Fibroblast of skin of left quadriceps (primary cell): ENCODE measurements around the gene LARP1.
"Not testable (repeated sequence)": the region's sequence is repeated elsewhere in the genome, so short reads cannot be mapped to it uniquely, and the experiment has no call there.

Experiments used
- DNase-seq, 2 experiments: peaks; one replicate each; pipeline ENCODE4 v3.0.0-alpha.2; 2013; ENCODE audit warnings: low read depth in 2 of 2

LARP1 gene

DNA sequence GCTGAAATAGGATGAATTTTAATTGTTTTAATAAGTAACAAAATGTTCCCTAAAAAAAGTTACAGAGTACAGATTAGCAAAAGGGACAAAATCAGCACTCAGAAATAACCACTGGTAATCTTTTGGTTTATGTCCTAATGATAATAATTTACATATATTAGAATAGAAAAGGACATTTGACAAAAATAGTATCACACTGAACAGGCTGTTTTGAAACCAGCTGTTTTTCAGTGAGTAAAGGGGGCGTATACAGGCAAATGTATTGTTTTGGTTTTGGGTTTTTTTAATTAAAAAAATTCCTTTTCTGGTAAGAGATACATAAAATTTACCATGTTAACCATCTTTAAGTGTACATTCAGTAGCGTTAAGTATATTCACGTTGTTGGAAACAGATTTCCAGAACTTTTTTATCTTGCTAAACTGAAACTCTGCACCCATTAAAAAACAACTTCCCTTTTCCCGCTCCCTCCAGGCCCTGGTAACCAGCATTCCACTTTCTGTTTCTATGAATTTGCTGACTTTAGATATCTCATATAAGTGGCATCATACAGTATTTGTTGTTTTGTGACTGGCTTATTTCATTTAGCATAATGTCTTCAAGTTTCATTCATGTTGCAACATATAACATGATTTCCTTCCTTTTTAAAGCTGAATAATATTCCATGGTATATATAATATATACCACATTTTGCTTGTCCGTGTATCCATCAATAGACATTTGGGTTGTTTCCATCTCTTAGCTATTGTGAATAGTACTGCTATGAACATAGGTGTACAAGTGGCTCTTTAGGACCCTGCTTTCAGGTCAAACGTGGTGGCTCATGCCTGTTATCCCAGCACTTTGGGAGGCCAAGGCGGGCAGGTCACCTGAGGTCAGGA lies 20.6 kb upstream of the LARP1 start:
- DNase-seq, result no peak

DNA sequence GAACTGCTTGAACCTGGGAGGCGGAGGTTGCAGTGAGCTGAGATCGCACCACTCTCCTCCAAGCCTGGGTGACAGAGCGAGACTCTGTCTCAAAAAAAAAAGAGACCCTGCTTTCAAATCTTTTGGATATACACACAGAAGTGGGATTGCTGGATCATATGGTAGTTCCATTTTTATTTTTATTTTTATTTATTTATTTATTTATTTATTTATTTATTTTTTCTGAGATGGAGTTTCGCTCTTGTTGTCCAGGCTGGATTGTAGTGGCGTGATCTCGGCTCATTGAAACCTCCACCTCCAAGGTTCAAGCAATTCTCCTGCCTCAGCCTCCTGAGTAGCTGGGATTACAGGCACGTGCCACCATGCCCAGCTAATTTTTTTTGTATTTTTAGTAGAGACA lies 19.8 kb upstream of the LARP1 start:
- not testable (repeated sequence) for DNase-seq

DNA sequence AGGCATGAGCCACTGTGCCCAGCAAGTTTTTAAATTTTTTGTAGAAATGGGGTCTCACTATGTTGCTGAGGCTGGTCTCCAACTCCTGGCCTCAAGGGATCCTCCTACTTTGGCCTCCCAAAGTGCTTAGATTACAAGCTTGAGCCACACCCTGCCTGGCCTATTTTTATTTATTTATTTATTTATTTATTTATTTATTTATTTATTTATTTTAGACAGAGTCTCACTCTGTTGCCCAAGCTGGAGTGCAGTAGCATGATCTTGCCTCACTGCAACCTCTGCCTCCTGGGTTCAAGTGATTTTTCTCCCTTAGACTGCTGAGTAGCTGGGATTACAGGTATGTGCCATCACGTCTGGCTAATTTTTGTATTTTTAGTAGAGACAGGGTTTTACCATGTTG lies 18.8 kb upstream of the LARP1 start:
- not testable (repeated sequence) for DNase-seq

DNA sequence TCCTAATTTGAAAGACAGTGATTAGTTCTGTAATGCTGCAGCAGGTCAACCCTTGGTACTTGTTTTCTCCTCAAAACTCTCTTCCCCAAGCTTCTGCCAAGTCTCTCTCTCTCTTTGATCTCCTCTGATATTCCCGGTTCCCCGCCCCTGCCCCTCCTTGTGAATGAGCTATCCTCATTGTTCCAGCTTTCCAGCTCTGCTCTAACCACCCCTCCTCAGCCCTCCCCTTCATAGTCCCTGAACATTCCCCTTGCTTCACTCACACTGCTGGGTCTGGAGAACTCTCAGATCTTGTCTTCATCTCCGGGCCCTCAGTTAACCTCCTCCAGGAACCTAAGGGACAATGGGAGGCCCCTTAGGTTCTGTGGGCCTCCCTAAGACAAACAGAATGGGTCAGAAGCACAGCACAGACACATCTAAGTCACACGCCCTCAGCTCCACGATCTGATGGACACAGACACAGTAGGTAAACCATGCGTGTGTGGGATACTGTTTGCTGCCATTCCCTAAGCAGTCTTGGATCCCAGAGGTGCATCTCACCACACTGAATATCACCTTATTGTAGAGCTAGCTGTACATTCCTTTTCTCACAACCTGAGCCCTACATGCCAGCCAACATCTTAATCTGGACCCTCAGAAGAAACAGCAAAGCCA lies 17.4 kb upstream of the LARP1 start:
- DNase-seq, result no peak

DNA sequence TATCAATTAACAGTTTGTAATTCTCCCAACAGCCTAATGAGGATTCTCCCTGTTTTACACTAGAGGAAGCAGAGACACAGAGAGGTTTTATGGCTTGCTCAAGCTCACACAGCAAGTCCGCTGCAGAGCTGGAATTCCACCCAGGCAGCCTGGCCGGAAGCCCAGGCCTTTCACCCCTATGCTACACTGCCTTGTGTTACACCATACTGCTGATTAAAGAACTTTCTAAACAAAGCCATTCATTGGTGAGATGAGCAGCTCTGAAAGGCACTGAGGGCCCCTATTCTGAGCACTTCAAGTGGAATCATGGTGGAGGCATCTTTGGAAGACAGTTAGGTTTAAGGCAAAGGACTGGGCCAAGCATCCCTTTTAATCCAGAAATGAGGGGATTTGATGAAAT lies 14.7 kb upstream of the LARP1 start:
- no peak for DNase-seq

DNA sequence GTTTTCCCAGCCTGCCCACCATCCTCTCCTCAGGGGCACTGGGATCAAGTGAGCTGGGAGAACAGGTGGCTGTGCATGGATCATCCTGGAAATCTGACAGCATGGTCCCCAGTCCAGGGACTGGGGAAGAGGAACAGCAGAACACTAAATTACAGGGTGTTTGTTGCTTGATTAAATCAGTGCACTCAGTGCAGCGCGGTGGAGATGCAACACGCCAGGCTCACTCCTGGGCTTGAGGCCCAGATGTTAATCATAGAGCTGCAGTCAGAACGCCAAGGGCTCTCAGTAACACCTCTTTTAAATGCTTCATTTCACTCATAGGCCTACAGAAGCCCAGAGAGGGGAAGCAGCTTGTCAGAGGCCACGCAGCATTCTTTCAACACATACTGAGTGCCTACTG lies 14.2 kb upstream of the LARP1 start:
- DNase-seq, result no peak

DNA sequence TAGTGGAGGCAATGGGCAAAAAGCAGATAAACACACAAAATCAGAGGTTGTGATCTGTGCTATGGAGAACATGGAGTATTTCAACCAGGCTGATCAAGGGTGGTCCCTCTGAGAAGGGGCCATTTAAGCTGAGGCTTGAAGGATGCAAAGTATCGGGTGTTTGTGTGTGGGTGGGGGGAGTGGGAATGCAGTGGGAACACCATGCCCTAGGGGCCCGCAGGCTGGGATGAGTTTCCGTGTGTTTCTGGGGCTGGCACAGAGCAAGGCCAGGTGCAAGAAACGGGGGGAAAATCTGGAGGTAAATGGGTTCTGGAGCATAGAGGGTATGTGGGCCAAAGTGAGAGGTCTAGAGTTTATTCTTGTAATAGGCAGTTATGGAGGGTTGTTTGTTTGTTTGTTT lies 13.8 kb upstream of the LARP1 start:
- no peak for DNase-seq

DNA sequence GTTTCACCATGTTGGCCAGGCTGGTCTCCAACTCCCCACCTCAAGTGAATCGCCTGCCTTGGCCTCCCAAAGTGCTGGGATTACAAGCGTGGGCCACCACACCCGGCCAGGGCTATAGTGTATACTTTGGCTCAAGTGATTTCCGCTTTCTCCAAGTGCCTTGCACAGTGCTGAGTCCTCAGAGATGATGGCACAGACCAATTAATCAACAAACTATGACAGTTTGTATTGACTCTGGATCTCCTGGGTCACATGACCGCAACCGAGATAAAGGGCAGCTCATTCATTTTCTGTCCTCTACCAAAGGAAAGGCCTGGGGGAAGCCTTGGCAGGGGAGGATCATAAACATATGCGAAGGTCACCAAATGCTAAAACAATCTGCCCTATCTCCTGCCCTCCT lies 11.4 kb upstream of the LARP1 start:
- no peak for DNase-seq

DNA sequence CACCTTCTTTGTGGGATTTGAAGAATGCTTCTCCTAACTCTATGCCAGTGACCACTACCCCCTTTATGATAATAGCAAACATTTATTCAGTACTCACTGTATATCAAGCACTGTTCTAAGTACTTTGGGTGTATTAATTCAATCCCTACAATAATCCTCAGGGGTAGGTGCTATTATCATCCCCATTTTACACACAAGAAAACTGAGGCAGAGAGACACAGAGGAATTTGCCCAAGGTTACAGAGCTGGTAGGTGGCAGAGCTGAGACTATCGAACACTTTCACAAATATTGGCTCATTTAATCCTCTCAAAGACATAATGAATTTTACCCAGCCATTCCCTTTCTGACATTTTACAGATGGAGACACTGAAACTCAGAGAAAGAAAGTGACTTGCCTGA lies 9.8 kb upstream of the LARP1 start:
- DNase-seq, result no peak

DNA sequence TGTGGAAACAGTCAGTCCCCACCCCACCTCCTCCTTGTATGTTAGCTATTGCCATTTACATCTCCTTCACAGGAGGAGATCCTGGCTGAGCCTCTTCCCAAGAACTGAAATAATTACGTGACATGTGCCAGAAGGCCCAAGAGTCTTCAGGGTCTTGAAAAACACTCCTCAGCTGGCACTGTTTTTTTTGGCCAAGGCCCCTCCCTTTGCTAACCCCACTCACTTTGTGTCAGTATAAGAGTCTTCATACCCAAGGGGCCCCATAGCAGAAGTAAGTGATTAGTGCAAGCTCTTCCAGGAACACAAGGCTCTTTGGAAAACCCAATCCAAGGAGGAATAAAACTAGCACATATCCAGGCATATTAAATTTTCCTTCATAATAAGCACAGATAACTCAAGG lies 5.7 kb upstream of the LARP1 start:
- no peak for DNase-seq

DNA sequence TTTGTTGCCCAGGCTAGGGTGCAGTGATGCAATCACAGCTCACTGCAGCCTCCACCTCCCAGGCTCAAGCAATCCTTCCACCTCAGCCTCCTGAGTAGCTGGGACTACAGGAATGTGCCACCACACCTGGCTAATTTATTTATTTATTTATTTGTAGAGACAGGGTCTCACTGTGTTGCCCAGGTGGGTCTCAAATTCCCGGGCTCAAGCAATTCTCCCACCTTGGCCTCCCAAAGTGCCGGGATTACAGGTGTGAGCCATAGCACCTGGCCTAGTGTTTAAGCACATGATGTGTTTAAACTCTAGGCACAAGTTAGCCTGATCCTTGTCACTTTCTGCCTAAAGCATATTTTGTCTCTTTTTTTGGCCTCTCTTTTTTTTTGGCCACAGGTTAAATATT lies 4.5 kb upstream of the LARP1 start:
- DNase-seq, result not testable (repeated sequence)

DNA sequence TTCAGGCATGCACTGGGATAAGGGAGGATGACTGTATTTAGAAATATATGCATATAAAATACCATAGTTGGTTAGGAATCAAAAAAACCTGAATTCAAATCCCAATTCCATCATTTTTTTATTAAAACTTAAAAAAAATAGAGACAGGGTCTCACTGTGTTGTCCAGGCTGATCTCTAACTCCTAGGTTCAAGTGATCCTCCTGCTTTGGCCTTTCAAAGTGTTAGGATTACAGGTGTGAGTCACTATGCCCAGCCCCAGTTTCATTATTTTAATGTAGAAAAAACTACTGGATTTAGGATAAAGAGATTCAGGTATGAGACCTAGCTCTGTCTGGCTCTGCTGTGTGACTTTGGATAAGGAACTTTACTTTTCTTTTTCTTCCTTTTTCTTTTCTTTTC lies 3.3 kb upstream of the LARP1 start:
- DNase-seq, result no peak

DNA sequence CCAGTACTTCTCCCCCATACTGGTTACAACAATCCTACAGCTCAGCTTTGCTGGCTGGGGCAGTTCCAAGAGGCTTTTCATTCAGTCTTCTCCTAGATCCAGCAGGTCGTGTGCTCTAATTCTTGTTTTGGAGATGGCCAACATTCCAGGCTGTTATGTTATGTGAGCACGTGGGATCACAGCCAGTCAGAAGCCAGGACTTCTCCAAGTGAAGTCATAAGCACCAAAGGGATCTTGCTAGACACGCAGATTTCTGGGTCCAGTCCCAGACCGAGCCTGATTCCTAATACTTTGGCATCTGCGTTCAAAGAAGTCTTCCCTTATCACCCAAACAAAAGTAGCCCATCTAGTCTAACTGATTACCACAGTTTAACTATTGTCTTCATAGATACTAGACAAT lies 1.4 kb upstream of the LARP1 start:
- DNase-seq, result peak; percentile 82

DNA sequence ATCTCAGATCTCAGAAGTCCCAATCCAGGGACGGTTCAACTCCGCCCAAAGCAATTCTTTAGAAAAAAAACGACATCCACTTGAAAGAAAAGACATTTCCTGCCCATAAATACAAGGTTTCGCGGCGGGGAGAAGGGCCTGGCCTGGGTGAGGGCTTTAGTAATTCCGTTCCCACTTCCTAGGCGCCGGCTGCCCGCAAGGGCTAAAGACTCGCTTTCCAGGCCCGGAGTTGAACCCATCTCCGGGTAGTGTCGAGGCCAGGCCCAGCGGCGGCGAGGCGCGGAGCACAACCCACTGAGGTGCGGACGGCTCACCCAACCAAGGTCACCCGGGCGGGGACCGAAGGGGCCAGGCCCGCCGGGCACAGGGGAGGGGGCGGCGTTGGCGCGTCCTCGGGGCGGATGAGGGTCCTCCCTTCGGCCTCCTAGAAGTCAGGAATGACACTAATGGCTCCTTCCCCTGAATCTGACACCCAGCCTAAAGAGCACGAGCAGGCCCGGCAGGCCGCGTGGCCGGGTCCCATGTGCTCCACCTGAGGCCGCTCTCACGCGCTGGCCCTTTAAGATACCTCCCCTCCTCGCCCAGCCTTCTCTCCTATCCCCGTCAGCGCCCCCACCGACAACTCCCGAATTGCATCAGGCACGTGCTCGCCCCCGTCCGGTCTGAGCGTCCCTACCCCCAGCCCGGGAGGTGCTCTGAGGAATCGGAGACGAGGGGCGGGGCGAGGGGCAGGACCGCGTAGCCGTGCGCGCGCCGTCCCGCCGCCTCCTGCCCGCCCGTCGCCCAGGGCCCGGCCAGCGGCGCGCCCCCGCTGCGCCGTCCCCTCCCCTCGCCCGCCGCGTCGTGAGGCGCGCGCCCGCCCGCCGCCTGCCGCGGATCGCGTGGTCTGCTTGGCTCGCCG lies 467 bp upstream of the LARP1 start:
- peak; percentile 98 for DNase-seq

DNA sequence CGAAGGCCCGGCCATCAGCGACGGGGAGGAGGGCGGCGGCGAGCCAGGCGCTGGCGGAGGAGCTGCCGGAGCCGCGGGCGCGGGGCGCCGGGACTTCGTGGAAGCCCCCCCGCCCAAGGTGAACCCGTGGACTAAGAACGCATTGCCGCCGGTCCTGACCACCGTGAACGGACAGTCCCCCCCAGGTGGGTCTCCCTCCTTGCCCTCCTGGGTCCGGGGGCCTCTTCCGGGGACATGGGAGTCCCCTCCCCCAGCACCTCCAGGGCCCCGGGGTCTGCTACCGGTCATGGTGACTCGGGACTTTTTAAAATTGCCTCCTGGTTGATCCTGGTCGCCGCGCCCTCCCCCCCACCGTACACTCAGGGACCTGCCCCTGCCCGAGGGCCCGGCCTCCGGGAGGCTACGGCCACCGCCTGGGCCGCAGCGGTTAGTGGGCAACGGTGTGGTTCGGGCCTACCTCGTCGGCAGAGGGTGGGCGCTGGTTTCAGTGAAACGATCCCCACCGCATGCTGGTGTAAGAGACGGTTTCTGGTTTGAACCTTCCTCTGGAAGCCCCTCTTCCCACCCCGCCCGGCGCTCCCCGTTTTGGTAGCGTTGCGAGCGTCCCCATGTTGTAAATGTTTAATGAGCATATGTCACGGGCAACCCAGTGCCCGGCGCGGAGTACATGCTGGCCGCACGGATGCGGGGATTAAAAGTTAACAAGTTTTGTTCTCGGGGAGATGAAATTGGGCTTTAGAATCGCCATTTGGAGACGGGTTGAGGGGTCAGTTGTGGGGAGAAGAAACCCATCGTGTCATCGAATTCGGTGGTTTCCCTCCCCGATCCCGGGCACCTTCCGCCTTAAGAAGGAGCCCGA lies 1.1 kb downstream of the LARP1 start:
- no peak for DNase-seq

DNA sequence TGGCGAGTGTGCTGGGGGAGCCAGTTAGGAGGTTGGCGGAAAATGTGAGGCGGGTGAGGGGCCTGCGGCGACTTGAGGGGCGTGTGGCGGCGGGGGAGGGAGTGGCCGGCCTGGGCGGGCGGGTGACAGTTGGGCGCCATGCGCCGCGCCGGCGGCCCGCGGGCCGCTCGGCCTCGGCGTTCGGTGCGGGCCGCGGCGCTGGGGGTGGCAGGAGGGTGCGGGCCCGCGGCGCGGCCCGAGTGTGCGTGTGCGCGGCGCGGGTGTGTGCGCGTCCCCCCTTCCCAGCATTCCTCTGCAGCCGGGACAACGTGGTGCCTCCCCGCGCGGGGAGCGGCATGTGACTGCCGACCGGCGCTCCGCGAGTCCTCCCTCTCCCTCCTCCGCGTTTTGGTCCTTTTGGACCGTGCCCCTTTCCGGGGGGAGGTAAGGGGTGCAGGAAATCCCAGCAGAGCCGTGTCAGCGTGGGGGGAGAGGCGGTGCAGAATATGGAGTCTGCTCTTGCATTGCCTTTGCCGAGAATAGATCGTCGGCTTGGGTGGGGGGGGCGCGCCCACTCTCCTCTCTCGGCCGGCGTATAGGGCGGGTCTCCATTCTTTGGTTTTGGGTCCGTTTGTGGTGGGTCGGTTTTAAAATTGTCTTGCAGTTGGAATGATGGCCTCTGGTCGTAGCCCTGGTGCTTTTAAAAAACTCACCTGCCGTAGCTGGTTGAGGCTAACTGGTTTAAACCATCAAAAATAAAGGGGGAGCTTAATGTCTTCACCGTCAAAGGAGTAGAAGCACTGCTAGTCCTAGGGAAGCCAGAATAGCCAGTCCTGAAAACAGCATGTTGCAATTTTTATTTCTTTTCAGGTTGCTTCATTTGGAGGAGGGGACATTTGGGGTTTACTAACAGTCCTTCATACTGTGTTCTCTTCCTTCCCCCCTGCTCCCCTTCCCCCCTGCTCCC lies 2.0 kb downstream of the LARP1 start:
- no peak for DNase-seq

DNA sequence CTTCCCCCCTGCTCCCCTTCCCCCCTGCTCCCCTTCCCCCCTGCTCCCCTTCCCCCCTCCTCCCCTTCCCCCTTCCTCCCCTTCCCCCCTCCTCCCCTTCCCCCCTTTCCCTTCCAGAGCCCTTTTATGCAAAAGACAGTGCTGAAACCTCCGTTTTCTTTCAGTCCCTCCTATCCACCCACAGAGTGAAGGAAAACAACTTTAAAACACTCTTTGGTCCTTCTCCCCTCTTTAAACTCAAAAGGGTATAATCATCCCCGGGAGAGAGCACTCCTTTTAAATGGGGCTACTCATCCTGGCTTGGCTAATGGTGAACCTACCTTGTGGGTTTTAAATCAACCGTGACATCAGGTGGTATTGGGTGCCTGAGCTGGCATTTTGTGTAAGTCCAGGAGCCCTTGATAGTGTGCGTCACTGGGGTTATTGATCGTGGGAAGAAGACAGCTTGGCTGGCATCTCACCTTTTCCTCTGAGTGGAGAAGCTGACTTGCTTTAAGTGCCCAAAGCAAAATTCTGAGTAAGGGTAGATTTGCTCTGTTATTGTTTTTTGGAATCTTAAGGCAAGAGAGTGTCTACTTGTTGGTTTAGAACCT lies 2.7 kb downstream of the LARP1 start:
- no peak for DNase-seq

DNA sequence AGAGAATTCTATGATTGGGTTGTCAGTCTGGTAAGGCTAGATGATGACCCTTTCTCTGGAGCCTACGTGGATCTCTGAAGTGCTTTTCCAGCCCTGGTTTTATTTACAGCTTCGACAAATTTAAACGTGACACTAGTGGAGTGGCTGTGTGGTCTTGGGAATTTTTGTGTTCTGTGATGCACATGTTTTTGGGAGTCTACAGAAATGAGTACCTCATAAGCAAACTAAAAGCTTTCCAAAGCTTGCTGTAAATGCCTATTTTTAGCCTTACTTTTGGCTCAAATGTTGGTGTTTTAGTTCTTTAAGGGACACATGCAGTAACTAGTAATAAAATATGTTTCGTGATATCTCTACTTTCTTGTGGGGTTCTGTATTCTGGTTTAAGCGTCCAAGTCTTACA lies 3.3 kb downstream of the LARP1 start:
- no peak for DNase-seq

DNA sequence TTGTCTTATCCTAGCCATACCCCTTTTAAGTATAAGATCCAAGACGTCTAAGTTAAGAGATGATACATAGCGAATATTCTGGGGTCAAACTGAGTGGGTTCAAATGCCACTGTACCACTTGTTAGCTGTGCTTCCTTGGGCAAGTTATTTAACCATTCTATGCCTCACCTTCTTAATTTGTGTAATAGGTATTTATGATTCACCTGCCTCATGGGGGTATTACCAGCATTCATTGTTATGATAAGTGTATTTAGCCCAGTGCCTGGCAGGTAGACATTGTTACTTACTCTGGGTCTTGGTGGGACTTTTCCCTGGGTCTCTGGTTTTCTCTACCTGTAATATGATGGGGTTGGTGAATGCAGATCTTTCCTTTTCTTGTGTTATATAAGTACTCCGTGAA lies 3.8 kb downstream of the LARP1 start:
- DNase-seq, result no peak

DNA sequence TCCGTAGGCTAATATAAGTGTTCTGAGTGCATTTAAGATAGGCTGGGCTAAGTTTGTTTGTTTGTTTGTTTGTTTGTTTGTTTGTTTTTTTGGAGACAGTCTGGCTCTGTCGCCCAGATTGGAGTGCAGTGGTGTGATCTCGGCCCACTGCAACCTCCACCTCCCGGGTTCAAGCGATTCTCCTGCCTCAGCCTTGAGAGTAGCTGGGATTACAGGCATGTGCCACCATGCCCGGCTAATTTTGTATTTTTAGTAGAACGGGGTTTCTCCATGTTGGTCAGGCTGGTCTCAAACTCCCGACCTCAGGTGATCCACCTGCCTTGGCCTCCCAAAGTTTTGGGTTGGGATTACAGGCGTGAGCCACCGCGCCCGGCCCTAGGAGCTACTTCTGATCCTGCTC lies 4.7 kb downstream of the LARP1 start:
- not testable (repeated sequence) for DNase-seq
